GM19240 (cell line): ENCODE data around the gene CBX8.

Source experiments
- DNase-seq: peaks from one replicate; pipeline ENCODE4 v3.0.0; 2011; ENCODE audit warnings: low spot score; ENCODE audit not compliant: insufficient read length

CBX8 gene

GRCh38 chr17:79819534-79820276 is 22.8 kb upstream of the CBX8 start:
- no peak for DNase-seq

- no peak for DNase-seq
Observed at GRCh38 chr17:79819085-79819484, 22.2 kb upstream of the CBX8 start.

- no peak for DNase-seq
Observed at GRCh38 chr17:79818026-79818758, 21.3 kb upstream of the CBX8 start.

- no peak for DNase-seq
Observed at GRCh38 chr17:79815836-79816461, 19.1 kb upstream of the CBX8 start.

GRCh38 chr17:79814974-79815835 is 18.3 kb upstream of the CBX8 start:
- DNase-seq: no peak

GRCh38 chr17:79814127-79814973 is 17.5 kb upstream of the CBX8 start:
- DNase-seq: no peak

GRCh38 chr17:79813297-79814126 is 16.6 kb upstream of the CBX8 start:
- no peak for DNase-seq

- no peak for DNase-seq
Observed at GRCh38 chr17:79812353-79813258, 15.7 kb upstream of the CBX8 start.

- no peak for DNase-seq
Observed at GRCh38 chr17:79811868-79812352, 15.0 kb upstream of the CBX8 start.

- no peak for DNase-seq
Observed at GRCh38 chr17:79811011-79811867, 14.4 kb upstream of the CBX8 start.

- peak; percentile 70 for DNase-seq
Observed at GRCh38 chr17:79810130-79811010, 13.5 kb upstream of the CBX8 start.

GRCh38 chr17:79809530-79810129 is 12.8 kb upstream of the CBX8 start:
- no peak for DNase-seq

- DNase-seq: no peak
Observed at GRCh38 chr17:79808763-79809529, 12.1 kb upstream of the CBX8 start.

GRCh38 chr17:79806863-79807720 is 10.2 kb upstream of the CBX8 start:
- no peak for DNase-seq

- DNase-seq: no peak
Observed at GRCh38 chr17:79806446-79806760, 9.5 kb upstream of the CBX8 start.
